HG02970 (cell line): ENCODE results near the gene CHPF2.

ENCODE experiments used
- ATAC-seq: cut with Tn5 transposase; IDR thresholded peaks from one replicate; pipeline ENCODE4 v1.9.1; 2021; ENCODE audit warnings: mild to moderate bottlenecking, moderate library complexity, moderate number of reproducible peaks; ENCODE audit not compliant: unreplicated experiment, low FRiP score

CHPF2 gene

GRCh38 chr7:151229249-151229648 is 3.0 kb upstream of the CHPF2 start:
- no peak for ATAC-seq

- ATAC-seq = no peak
Measured at GRCh38 chr7:151231080-151231479, 1.2 kb upstream of the CHPF2 start.

- ATAC-seq = no peak
Measured at GRCh38 chr7:151232917-151233701, 826 bp downstream of the CHPF2 start.

- ATAC-seq = no peak
Measured at GRCh38 chr7:151233804-151234203, 1.5 kb downstream of the CHPF2 start.

- no peak for ATAC-seq
Measured at GRCh38 chr7:151235091-151235787, 3.0 kb downstream of the CHPF2 start.

- no peak for ATAC-seq
Measured at GRCh38 chr7:151236406-151236805, 4.1 kb downstream of the CHPF2 start.

- ATAC-seq = no peak
Measured at GRCh38 chr7:151237244-151238189, 5.2 kb downstream of the CHPF2 start.

- no peak for ATAC-seq
Measured at GRCh38 chr7:151238190-151238810, 6.0 kb downstream of the CHPF2 start.

GRCh38 chr7:151238924-151239836 is 6.9 kb downstream of the CHPF2 start:
- no peak for ATAC-seq

- ATAC-seq = no peak
Measured at GRCh38 chr7:151239837-151240459, 7.7 kb downstream of the CHPF2 start.

GRCh38 chr7:151240536-151240935 is 8.3 kb downstream of the CHPF2 start:
- ATAC-seq = no peak

- ATAC-seq = no peak
Measured at GRCh38 chr7:151240942-151241754, 8.9 kb downstream of the CHPF2 start.

GRCh38 chr7:151241755-151242096 is 9.4 kb downstream of the CHPF2 start:
- ATAC-seq = no peak

- ATAC-seq = no peak
Measured at GRCh38 chr7:151242159-151243044, 10.1 kb downstream of the CHPF2 start.

- ATAC-seq = no peak
Measured at GRCh38 chr7:151243045-151243349, 10.7 kb downstream of the CHPF2 start.

GRCh38 chr7:151243408-151244195 is 11.3 kb downstream of the CHPF2 start:
- ATAC-seq = no peak
